SK-N-SH treated with all-trans-retinoic acid at 6 μM for 48 hours (cell line): ENCODE measurements around the gene CASP1.

ENCODE experiments used
- ATAC-seq: fragments of 200-7000 bp; cut with Tn5 transposase; 3 replicates; pipeline ENCODE4 v1.9.1; 2020; ENCODE audit warnings: mild to moderate bottlenecking, moderate library complexity
- ARNTL ChIP-seq: fragments of 450-650 bp; formaldehyde crosslinking; IDR thresholded peaks from 2 replicates; pipeline ENCODE4 v1.5.0; 2020; ENCODE audit warnings: low read depth, mild to moderate bottlenecking, moderate library complexity, borderline replicate concordance
- BACH2 ChIP-seq: fragments of 250-450 bp; sonication (Bioruptor Pico); IDR thresholded peaks from 2 replicates; pipeline ENCODE4 v1.9.0; 2021; ENCODE audit warnings: mild to moderate bottlenecking, borderline replicate concordance
- CSDC2 ChIP-seq: fragments of 250-450 bp; sonication (Bioruptor Pico); IDR thresholded peaks from 2 replicates; pipeline ENCODE4 v1.5.0; 2020; ENCODE audit warnings: mild to moderate bottlenecking, moderate library complexity
- CSRNP3 ChIP-seq: fragments of 250-450 bp; sonication (Bioruptor Pico); IDR thresholded peaks from 2 replicates; pipeline ENCODE4 v1.5.1; 2021; ENCODE audit warnings: mild to moderate bottlenecking, moderate library complexity
- GLIS3 ChIP-seq: fragments of 250-450 bp; sonication (Bioruptor Pico); IDR thresholded peaks from 2 replicates; pipeline ENCODE4 v1.5.0; 2020; ENCODE audit warnings: mild to moderate bottlenecking, moderate library complexity
- OSR1 ChIP-seq: fragments of 250-450 bp; sonication (Bioruptor Pico); IDR thresholded peaks from 2 replicates; pipeline ENCODE4 v1.8.0; 2022; ENCODE audit warnings: moderate library complexity, mild to moderate bottlenecking, inconsistent platforms
- POU6F1 ChIP-seq: fragments of 250-450 bp; sonication (Bioruptor Pico); IDR thresholded peaks from 2 replicates; pipeline ENCODE4 v1.8.0; 2021; ENCODE audit warnings: low read depth, mild to moderate bottlenecking, moderate library complexity, borderline replicate concordance
- PPARA ChIP-seq: fragments of 250-450 bp; sonication (Bioruptor Pico); IDR thresholded peaks from 2 replicates; pipeline ENCODE4 v1.5.0; 2020; ENCODE audit warnings: mild to moderate bottlenecking, borderline replicate concordance
- RARB ChIP-seq: fragments of 250-450 bp; sonication (Bioruptor Pico); IDR thresholded peaks from 2 replicates; pipeline ENCODE4 v1.8.0; 2021; ENCODE audit warnings: mild to moderate bottlenecking, moderate library complexity
- TCF4 ChIP-seq: fragments of 250-450 bp; sonication (Bioruptor Pico); IDR thresholded peaks from 2 replicates; pipeline ENCODE4 v1.8.0; 2021; ENCODE audit warnings: mild to moderate bottlenecking, moderate library complexity, borderline replicate concordance
- TOX ChIP-seq: fragments of 250-450 bp; sonication (Bioruptor Pico); IDR thresholded peaks from 2 replicates; pipeline ENCODE4 v1.8.0; 2021; ENCODE audit warnings: mild to moderate bottlenecking, moderate library complexity, borderline replicate concordance
- ZC3H10 ChIP-seq: fragments of 250-450 bp; sonication (Bioruptor Pico); IDR thresholded peaks from 2 replicates; pipeline ENCODE4 v1.5.1; 2021; ENCODE audit warnings: mild to moderate bottlenecking, moderate library complexity
- ZFP3 ChIP-seq: fragments of 250-450 bp; sonication (Bioruptor Pico); IDR thresholded peaks from 2 replicates; pipeline ENCODE4 v1.5.0; 2020; ENCODE audit warnings: mild to moderate bottlenecking, moderate library complexity
- ZFP30 ChIP-seq: fragments of 450-650 bp; formaldehyde crosslinking; IDR thresholded peaks from 2 replicates; pipeline ENCODE4 v1.5.0; 2022; ENCODE audit warnings: mild to moderate bottlenecking, moderate library complexity
- ZNF565 ChIP-seq: fragments of 450-650 bp; formaldehyde crosslinking; conservative IDR thresholded peaks from 2 replicates; pipeline ENCODE4 v1.5.0; 2020; ENCODE audit warnings: low read depth, mild to moderate bottlenecking, moderate library complexity
- ZNF70 ChIP-seq: fragments of 450-650 bp; formaldehyde crosslinking; IDR thresholded peaks from 2 replicates; pipeline ENCODE4 v1.5.0; 2020; ENCODE audit warnings: mild to moderate bottlenecking, moderate library complexity
- ZNF8 ChIP-seq: fragments of 450-650 bp; formaldehyde crosslinking; IDR thresholded peaks from 2 replicates; pipeline ENCODE4 v1.5.0; 2020; ENCODE audit warnings: mild to moderate bottlenecking, moderate library complexity
- TF ChIP-seq, protein P1 (sequence below): fragments of 250-450 bp; sonication (Bioruptor Pico); IDR thresholded peaks from 2 replicates; pipeline ENCODE4 v1.8.0; 2020; ENCODE audit warnings: mild to moderate bottlenecking, moderate library complexity, borderline replicate concordance
- TF ChIP-seq, protein P2 (sequence below): fragments of 250-450 bp; sonication (Bioruptor Pico); IDR thresholded peaks from 2 replicates; pipeline ENCODE4 v1.5.1; 2020; ENCODE audit warnings: low read depth, mild to moderate bottlenecking, moderate library complexity
- TF ChIP-seq, protein P3 (sequence below): fragments of 250-450 bp; sonication (Bioruptor Pico); IDR thresholded peaks from 2 replicates; pipeline ENCODE4 v1.5.0; 2020; ENCODE audit warnings: mild to moderate bottlenecking, moderate library complexity

The CASP1 gene

GRCh38 chr11:104991994-104992393 lies 43.0 kb downstream of the CASP1 start:
- no peak for ATAC-seq
- TF ChIP-seq RARB (CRISPR knock-in tag): no peak
- no peak for TF ChIP-seq ZFP30 (CRISPR knock-in tag)
- no peak for TF ChIP-seq ZFP3 (CRISPR knock-in tag)
- TF ChIP-seq ZNF8 (CRISPR knock-in tag): no peak
- TF ChIP-seq OSR1 (CRISPR knock-in tag): no peak
- no peak for TF ChIP-seq ZNF565 (CRISPR knock-in tag)
- no peak for TF ChIP-seq ZC3H10 (CRISPR knock-in tag)
- TF ChIP-seq, protein P1, sequence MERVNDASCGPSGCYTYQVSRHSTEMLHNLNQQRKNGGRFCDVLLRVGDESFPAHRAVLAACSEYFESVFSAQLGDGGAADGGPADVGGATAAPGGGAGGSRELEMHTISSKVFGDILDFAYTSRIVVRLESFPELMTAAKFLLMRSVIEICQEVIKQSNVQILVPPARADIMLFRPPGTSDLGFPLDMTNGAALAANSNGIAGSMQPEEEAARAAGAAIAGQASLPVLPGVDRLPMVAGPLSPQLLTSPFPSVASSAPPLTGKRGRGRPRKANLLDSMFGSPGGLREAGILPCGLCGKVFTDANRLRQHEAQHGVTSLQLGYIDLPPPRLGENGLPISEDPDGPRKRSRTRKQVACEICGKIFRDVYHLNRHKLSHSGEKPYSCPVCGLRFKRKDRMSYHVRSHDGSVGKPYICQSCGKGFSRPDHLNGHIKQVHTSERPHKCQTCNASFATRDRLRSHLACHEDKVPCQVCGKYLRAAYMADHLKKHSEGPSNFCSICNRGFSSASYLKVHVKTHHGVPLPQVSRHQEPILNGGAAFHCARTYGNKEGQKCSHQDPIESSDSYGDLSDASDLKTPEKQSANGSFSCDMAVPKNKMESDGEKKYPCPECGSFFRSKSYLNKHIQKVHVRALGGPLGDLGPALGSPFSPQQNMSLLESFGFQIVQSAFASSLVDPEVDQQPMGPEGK (CRISPR knock-in tag): no peak
- no peak for TF ChIP-seq PPARA (CRISPR knock-in tag)
- TF ChIP-seq CSRNP3: no peak
- no peak for TF ChIP-seq GLIS3 (CRISPR knock-in tag)
- TF ChIP-seq, protein P2, sequence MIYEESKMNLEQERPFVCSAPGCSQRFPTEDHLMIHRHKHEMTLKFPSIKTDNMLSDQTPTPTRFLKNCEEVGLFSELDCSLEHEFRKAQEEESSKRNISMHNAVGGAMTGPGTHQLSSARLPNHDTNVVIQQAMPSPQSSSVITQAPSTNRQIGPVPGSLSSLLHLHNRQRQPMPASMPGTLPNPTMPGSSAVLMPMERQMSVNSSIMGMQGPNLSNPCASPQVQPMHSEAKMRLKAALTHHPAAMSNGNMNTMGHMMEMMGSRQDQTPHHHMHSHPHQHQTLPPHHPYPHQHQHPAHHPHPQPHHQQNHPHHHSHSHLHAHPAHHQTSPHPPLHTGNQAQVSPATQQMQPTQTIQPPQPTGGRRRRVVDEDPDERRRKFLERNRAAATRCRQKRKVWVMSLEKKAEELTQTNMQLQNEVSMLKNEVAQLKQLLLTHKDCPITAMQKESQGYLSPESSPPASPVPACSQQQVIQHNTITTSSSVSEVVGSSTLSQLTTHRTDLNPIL (CRISPR knock-in tag): no peak
- no peak for TF ChIP-seq CSDC2 (CRISPR knock-in tag)
- TF ChIP-seq TCF4: no peak

DNA sequence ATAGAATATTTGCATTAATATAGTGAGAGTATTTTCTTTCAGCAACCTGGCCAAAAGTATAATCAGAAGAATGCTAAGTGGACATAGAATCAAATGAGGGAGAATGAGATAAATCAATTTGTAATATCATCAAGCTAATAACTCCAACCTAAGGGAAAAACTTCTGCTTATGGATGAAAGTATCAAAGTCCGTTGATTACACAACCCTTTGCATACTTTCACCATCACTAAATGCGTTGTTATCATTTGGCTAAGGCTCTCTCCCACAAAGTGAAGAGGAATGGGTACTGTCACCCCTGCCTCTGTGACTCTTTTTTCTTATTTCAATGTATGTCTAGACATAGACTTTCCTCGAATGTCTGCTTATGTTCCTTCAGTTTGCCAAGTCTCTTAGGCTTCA lies 50.1 kb downstream of the CASP1 start:
- no peak for ATAC-seq

More for the DNA sequence above, 50.1 kb downstream of the CASP1 start:
- TF ChIP-seq GLIS3 (CRISPR knock-in tag): no peak
- no peak for TF ChIP-seq CSDC2 (CRISPR knock-in tag)
- TF ChIP-seq, protein P2 (CRISPR knock-in tag): no peak
- TF ChIP-seq POU6F1: no peak
- no peak for TF ChIP-seq ZC3H10 (CRISPR knock-in tag)
- TF ChIP-seq ARNTL (CRISPR knock-in tag): no peak
- TF ChIP-seq BACH2 (CRISPR knock-in tag): no peak
- no peak for TF ChIP-seq ZNF70 (CRISPR knock-in tag)
- TF ChIP-seq TOX (CRISPR knock-in tag): no peak
- no peak for TF ChIP-seq OSR1 (CRISPR knock-in tag)
- TF ChIP-seq, protein P3, sequence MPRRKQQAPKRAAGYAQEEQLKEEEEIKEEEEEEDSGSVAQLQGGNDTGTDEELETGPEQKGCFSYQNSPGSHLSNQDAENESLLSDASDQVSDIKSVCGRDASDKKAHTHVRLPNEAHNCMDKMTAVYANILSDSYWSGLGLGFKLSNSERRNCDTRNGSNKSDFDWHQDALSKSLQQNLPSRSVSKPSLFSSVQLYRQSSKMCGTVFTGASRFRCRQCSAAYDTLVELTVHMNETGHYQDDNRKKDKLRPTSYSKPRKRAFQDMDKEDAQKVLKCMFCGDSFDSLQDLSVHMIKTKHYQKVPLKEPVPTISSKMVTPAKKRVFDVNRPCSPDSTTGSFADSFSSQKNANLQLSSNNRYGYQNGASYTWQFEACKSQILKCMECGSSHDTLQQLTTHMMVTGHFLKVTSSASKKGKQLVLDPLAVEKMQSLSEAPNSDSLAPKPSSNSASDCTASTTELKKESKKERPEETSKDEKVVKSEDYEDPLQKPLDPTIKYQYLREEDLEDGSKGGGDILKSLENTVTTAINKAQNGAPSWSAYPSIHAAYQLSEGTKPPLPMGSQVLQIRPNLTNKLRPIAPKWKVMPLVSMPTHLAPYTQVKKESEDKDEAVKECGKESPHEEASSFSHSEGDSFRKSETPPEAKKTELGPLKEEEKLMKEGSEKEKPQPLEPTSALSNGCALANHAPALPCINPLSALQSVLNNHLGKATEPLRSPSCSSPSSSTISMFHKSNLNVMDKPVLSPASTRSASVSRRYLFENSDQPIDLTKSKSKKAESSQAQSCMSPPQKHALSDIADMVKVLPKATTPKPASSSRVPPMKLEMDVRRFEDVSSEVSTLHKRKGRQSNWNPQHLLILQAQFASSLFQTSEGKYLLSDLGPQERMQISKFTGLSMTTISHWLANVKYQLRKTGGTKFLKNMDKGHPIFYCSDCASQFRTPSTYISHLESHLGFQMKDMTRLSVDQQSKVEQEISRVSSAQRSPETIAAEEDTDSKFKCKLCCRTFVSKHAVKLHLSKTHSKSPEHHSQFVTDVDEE (CRISPR knock-in tag): no peak
- TF ChIP-seq, protein P1 (CRISPR knock-in tag): no peak
- TF ChIP-seq ZFP30 (CRISPR knock-in tag): no peak
- no peak for TF ChIP-seq TCF4
- no peak for TF ChIP-seq ZNF8 (CRISPR knock-in tag)
